Middle frontal gyrus (tissue), 1 donor: Measurements from ENCODE around the gene ING3.
A peak's percentile ranks its signal among the peaks of the same experiment; 100 is the strongest.
"Not testable (repeated sequence)": the region's sequence is repeated elsewhere in the genome, so short reads cannot be mapped to it uniquely, and the experiment has no call there.

Experiments
- DNase-seq: peaks from one replicate; pipeline ENCODE4 v3.0.0-alpha.2; 2015; ENCODE audit warnings: low spot score; ENCODE audit errors: extremely low spot score

ING3 gene

DNA sequence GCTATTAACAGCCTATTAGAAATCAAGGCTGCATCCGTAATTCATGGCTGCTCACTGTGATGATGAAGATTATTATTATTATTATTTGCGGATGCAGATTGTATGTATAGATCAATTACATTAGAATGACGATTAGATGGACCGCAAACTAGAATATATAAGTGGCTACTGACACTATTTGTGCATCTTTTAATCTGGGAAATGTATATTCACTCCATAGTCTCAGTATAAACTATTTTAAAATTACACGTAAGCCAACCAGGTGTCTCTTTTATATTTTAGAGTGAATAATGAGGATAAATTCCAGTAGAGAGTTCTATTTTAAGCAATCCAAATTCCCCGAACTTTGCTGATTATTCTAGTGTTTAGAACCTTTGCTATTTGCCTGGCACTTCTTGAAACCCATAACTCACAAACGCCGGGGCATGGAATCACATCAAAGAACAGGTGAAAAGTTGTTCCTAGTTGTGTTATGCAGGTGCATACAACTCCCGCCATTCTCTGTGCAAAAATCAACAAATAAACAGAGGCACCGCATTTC lies 509 bp upstream of the ING3 start:
- no peak for DNase-seq

DNA sequence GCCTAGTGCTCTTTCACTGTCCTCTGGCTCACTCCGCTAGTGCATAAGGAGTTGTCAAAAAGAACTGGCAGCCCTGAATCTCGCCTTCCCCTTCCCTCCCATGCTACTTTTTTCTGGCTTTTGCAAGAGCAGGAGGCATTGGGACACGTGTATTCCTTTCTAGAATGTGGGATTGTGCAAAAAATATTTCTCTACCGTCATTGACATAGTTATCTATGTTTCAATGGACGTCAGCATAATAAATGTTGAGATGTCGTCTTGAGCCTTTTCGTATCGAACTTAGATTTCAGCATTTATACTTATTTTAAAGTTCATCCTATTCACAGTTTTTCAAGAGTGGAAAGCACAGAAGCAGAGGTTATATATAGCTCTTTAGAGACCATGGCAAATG lies 727 bp downstream of the ING3 start:
- DNase-seq: no peak

DNA sequence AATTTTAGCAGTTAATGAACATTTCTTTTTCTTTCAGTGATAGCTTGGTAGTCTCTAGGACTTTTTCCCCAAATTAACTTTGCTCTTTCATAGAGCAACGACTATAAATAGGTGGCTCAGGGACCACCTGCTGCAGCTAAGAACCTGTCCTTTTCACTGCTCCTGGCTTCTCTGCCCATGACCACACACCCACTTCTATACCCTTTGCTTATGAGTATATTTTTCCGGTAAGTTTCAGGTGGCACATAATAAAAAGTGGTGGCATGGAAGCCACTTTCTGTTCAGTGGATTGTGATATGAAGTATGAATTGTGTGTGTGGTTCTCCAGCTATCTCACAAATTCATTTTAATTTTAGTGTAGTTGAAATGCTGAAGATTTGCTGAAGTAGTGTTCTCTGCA lies 1.2 kb downstream of the ING3 start:
- DNase-seq: no peak

DNA sequence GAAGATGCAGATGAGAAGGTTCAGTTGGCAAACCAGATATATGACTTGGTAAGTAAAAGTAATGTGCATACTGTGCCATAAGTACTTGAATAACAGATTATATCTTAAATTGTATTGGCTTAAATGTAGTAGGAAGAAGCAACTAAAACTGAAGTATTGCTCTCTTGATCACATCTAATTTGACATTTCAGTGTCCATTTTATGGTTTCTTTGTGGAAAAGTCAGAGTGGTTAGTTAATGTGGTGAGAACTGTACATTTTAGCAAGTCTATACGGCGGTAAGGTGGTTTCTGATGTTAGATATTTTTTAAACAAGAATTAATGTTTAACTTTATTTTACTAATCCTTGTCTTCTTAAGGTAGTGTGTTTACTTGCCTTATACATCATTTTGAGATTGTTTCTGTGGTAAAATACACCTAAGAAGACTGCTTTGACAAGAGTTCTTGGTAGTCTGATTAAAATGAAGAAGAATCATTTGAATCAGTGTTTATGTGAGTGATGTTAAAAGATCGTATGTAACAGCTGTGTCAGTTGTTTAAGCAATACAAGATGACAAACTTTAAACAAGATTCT lies 5.1 kb downstream of the ING3 start:
- no peak for DNase-seq

DNA sequence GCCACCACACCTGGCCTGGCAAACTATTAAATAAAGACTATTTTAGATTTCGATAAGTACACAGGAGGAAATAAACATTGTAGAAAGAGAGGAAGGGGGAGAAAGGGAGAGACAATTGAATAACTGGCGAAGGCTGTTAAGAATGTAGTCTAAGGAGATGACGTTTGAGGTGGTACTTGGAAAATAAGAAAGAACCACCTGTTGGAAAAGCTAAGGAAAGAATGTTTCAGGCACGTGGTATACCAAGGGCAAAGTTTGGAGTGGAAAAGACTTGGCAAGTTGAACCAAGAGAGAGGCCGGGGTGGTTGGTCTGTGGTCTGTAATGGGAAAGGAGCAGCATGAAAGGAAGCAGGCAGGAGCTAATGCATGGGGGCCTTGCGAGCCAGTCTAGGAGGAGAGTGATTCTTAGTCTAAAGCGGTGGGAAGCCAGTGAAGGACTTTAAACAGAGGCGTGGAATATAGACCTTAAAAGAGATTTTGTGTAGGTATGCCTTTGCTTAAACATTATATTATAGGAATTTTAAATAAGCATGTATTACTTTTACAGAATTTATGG lies 9.4 kb downstream of the ING3 start:
- no peak for DNase-seq

DNA sequence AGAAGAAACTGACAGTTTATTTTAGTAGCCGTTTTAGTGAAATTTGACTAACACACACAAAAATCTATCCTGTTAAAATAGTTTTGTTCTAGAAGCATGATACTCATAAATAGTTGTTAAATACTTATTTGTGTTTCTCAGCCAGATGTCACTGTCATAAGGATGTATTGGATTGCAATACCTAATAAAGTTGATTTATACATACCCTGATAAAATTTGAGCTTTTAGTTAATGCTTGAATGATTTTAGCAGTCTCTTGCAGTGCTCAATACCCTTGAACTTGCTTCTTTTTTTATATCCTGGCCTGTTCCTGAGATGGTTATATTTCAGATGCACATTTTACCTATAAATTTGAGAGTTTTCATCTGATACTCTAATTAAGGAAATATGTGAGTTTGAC lies 10.1 kb downstream of the ING3 start:
- DNase-seq: no peak

DNA sequence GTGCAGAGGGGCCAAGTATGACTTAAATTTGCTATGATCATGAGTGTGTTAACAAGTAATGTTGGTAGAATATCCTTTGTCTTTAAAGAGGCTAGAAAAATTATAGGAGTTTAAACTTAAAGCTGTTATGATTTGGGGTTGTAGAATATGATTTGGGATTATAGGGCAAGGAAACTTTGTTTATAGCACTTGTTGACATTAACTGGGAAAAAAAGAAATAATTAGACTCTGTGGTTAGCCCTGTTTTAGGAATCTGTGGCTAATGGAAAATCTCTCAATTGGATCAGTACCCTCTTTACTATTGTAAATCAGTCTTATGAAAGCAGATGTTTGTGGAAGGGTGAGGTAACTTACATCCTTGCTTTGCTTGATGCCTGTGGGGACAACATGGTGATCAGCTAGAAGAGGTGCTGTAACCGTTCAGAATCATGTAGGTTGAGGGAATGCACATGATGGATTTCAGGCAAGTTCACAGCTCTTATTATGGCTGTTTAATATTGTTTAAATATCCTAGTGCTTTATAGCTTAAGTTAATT lies 11.1 kb downstream of the ING3 start:
- DNase-seq: no peak

DNA sequence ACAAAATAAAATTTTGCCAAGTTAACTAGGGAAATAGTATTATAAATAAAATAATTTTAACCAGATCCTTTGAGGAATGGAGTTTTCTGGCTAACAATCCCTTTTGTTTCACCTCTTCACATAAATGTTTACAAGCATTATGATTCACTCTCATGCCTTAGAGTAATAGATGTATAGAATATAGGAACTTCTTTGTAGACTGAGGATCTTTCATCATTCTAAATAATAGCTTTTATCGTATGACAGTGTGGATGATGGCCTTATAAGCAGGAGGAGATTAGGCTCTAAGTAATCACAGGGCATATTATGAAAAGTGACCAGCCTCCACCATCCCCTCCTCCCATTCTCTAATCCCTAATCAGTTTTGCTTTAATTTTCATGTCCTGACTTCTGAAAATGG lies 13.5 kb downstream of the ING3 start:
- no peak for DNase-seq

DNA sequence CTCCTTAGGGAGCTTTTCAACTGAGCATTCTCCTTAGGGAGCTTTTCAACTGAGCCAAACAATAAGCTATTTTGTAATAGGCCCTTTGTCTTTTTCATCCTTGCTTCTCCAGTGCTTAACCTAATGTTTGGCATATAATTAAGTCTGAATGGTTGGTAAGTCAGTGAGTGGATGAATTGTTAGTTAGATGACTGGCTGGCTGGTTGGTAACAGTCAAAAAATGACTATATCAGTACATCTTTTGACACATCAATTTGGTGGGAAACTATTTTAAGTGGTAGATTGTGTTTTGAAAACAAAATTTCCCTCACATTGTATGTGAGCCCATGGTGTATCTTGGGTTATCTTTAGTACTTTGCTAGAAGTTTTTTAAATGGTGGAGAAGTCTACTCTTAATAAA lies 16.4 kb downstream of the ING3 start:
- no peak for DNase-seq

DNA sequence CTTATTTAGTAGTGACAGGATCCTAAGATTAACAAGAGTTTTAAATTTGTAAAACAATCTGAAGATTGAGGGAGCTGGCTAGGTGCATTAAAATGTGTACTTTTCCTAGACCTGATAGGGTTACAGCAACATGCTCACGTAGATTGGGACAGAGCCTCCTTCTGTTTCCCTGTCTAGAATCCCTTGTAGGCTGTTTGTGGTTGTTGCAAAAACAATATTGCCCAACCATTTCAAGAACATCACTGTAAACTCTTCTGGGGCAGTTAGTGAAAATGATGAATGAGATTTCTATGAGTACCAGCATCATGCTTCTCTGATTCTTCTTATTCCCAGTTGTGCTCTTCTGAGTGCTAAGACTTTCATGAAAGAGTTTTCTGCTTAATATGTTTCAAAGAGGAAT lies 23.3 kb downstream of the ING3 start:
- DNase-seq: no peak

DNA sequence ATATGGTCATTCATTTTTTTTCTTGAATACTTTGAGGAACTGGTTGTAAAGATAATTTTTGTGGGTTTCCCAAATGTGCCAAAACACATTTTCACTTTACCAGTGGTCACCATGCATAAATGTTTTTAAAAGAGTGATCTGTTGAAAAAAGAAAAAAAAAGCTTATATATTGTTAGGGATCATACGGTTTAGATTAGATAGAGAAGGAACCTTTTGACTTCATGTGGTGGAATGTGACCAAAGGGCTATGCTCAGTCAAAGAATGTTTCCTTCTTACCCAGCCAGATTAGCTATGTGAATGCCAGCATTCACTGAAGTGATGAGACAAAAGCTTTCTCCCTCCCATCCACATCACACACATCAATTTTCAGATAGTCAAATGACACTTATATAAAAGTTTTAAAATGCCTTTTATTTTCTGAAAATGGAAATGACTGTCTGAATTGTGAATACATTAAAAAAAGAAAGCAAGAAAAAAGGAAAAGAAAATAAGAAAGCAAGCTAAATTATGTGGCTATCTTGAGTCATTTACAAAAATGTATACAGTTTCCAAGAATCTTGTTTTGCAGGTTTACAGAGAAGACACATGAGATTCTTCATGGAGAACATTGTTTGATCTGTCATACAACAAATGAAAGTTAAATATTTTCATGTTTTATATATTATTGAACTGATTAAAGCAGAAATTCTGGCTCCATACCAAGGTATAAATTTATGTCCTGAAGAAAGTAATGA lies 29.4 kb downstream of the ING3 start:
- no peak for DNase-seq

DNA sequence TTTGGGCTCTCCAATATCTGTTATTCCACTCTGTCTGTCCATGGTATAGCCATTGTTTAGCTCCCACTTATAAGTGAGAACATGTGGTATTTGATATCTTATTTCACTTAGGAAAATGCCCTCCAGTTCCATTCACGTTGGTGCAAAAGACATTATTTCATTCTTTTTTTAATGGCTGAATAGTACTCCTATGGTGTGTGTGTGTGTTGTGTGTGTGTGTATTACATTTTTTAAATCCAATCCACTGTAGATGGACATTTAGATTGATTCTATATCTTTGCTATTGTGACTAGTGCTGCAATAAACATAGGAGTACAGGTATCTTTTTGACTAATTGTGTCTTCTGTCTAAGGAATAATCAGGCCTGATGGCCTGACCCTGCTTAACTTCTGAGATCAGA lies 30.5 kb downstream of the ING3 start:
- no peak for DNase-seq

DNA sequence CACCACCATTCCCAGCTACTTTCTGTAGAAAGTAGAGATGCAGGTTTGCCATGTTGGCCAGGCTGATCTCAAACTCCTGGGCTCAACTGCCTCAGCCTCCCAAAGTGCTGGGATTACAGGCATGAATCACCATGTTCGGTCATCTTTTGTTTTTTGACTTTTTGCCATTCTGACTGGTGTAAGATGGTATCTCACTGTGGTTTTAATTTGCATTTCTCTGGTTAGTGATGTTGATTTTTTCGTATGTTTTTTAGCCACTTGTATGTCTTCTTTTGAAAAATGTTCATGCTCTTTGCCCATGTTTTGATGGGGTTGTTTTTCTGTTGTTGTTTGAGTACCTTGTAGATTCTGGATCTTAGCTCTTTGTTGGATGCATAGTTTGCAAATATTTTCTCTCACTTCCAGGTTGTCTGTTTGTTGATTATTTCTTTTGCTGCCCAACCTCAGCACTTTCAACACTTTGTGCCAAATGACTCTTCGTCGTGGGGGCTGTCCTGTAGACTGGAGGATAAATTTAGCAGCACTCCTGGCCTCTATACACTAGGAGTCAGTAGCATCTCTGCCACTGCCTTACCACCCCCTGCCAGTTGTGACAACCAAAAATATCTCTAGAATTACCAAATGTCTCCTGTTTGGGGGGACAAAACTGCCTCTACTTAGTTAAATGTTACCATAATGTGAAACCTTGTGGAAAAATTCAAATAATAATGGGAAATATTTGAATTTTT lies 31.5 kb downstream of the ING3 start:
- no peak for DNase-seq

DNA sequence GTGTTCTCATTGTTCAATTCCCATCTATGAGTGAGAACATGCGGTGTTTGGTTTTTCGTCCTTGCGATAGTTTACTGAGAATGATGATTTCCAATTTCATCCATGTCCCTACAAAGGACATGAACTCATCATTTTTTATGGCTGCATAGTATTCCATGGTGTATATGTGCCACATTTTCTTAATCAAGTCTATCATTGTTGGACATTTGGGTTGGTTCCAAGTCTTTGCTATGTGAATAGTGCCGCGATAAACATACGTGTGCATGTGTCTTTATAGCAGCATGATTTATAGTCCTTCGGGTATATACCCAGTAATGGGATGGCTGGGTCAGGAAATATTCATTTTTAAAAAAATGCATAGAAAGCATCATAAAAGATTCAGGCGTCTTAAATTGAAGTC lies 33.0 kb downstream of the ING3 start:
- not testable (repeated sequence) for DNase-seq

DNA sequence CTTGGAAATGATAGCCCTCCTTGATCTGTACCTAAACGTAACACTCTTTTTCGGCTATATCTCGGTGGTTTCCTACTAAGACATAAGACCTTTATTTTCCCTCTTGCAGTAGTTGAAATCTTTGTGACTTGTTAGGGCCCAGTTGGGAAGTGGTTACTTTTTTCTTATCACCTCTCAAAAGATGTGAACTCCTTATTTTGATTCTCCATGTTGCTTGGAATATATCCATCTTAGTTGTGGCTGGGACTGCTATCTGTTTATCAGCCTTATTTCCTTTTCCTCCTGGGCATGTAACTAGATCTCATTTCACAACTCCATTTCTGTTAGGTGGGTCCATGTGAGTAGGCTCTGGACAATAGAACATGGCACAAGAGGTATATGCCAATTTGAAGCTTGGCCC lies 33.8 kb downstream of the ING3 start:
- DNase-seq: no peak

DNA sequence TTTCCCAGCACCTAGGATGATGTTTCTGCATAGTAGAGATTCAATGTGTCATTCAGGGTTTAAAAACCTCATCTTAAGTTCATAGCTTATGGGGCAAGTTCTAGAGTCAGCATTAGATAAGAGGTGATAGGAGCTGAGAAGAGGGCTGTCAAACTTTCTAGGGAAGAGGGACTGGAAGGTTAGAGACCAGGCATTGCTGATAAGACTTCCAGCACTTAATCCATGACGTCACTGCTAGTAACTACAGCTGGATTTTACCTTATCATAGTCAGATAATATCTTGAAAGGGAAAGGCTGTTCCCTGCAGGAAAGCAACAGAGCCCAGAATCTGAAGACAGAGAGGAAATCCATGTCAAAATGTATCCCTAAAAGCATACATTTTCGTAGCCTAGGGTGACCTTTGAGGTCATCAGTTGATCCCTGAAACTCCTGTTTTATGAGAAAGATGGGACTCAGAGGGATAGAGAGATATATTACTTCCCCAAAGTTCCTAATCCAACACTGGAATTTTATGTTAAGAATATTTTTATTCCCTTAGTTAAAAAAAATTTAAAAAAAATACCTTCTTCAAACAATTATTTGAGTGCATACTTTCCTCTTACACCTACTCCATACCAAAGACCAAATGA lies 34.7 kb downstream of the ING3 start:
- no peak for DNase-seq

DNA sequence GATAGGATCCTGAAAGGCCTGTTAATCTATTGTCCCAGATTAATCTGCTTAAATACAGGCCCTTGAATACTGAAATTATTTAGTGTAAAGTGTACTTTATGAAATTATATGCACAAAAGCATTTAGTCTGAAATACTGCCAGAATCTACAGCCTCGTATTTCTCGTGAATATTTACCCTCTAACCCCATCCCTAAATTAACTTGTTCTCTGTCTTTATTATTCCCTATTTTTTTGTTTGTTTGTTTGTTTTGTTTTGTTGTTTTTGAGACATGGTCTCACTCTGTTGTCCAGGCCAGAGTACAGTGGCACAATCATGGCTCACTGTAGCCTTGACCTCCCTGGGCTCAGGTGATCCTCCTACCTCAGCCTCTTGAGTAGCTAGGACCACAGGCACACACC lies 35.3 kb downstream of the ING3 start:
- DNase-seq: no peak

DNA sequence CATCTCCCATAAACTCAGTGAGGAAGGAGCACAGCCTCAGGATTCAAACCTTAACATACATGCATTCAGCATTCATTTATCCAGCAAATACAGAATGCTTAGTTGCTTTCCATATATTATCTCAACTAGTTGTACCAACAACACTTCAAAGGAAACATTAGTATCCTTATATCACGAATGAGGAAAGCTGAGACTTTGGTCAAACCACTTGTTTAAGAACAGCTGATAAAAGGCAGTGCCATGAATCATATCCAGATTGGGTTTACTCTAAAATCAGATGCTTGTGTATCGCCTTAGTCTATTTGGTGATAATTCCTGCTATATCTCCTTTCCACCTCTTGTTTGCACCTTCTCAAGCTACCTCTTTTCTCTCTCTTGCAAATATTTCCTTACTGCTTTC lies 36.1 kb downstream of the ING3 start:
- DNase-seq: no peak

DNA sequence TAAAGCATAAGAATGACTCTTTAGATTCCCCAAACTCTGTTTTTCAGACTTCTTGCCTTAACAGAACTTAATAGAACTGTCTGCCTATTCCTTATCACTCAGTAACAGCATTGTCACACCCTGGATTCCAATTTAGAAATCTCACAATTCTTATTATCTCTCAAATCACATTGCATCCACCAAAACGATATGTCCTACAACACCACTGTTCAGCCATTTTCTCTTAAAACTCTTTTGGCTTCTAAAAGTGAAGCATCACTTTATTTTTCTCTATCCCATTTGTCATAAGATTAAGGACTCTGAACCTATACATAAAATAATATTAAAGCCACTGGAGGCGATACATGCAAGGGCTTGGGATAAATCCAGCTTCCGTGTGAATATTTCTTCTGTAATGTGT lies 36.7 kb downstream of the ING3 start:
- DNase-seq: no peak

DNA sequence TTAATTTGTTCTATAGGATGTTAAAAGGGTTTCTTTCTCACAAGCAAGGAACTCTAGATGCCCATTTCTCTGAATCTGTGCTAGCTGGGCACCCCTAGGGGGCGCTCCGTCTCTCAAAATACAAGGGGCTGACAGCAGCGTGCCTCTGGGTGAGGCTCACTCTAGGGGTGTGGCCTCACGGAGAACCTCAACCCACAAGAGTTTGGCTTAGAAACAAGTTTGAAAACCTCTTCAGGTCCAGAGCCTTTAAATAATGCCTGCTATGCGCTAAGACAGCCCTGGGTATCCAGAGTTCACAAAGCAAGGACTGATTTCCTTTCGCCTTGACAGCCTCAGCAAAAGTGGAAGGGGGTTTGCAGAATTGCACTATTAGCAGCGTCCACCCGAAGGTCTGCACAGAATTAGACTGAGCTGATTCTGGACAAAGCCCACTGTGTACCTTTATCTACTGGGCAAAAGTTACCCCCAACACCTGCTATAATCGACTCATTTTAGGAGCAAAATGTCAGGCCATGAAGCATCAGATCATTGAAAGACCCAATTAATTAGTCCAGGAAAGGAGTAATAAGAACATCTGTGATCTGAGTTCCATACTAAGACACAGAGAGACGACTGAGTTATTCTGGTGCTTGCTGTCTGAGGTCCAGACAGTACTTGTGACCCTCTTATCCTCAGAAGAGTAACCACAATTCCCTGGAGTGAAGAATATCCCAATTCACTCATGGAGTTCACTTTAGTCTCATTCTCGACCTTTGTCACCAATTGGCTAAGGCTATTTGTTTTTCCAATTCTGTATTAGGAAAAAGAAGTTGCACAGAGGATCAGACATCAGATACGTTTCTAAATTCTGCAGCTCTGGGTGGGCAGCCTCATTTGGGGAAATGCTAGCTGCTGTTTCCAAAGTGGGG lies 37.4 kb downstream of the ING3 start:
- peak; percentile 46 for DNase-seq
